Stimulated activated naive CD8-positive, alpha-beta T cell treated with anti-CD3 and anti-CD28 coated beads, Interleukin-15, amount 100 ng/mL, for 72 hours (primary cell): ENCODE results near the gene UROS.

Source experiments
- ATAC-seq: fragments of 150-1000 bp; cut with Tn5 transposase; 2 replicates; pipeline ENCODE4 v1.10.0; 2021; ENCODE audit warnings: mild to moderate bottlenecking, moderate library complexity
- DNase-seq, 2 donors: peaks; one replicate each; pipeline ENCODE4 v3.0.0; 2021 to 2022
- H3K27ac Mint-ChIP-seq, 2 donors: one replicate each; pipeline ENCODE4 v1.8.0; 2022; ENCODE audit warnings: mild to moderate bottlenecking in 2 of 2, mixed read lengths in 2 of 2, moderate library complexity in 2 of 2
- H3K27me3 Mint-ChIP-seq: one replicate; pipeline ENCODE4 v1.8.0; 2022; ENCODE audit warnings: mixed read lengths
- H3K4me1 Mint-ChIP-seq: one replicate; pipeline ENCODE4 v1.8.0; 2022; ENCODE audit warnings: mild to moderate bottlenecking, mixed read lengths
- H3K4me3 Mint-ChIP-seq, 2 donors: one replicate each; pipeline ENCODE4 v1.8.0; 2022; ENCODE audit warnings: mild to moderate bottlenecking in 2 of 2, mixed read lengths in 2 of 2, moderate library complexity in 1 of 2
- H3K9me3 Mint-ChIP-seq, 2 donors: one replicate each; pipeline ENCODE4 v1.8.0; 2022; ENCODE audit warnings: mixed read lengths in 2 of 2

The UROS gene

GRCh38 chr10:125844751-125845221 is 21.7 kb upstream of the UROS start:
- H3K4me3 Mint-ChIP-seq: no peak overlapping the region
- H3K27ac Mint-ChIP-seq: no peak overlapping the region
- H3K9me3 Mint-ChIP-seq: no peaks in the 10 kb centered on the region
- DNase-seq: no peak
- no peak for ATAC-seq
- no peaks in the 10 kb centered on the region for H3K27me3 Mint-ChIP-seq
- no peaks in the 10 kb centered on the region for H3K4me1 Mint-ChIP-seq

- ATAC-seq (no peak), DNase-seq (no peak)
- H3K27me3 Mint-ChIP-seq: no peaks in the 10 kb centered on the region
- H3K4me3 Mint-ChIP-seq: no peak overlapping the region
- no peaks in the 10 kb centered on the region for H3K4me1 Mint-ChIP-seq
- H3K9me3 Mint-ChIP-seq: no peaks in the 10 kb centered on the region
- H3K27ac Mint-ChIP-seq: no peak overlapping the region
Measured at GRCh38 chr10:125843603-125844329, 20.7 kb upstream of the UROS start.

DNA sequence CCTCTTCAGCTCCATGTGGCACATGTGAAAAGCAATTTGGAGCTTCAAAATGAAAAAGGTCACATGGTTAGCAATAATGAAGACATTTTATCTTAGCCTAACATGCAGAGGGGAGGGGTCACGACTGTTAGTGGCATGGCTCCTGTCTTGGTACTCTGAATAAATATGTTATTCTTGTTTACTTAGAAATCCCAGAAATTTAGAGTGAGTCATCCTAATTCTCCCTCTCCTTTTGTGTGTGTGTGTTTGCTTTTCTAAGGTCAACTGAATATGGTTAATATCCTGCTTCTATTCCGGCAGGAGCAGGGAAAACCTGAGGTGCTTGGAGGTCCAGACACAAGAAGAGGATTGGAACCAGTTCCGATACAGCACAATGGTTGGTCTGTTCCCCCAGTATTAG is 17.9 kb upstream of the UROS start:
- Mint-ChIP-seq H3K4me1 (no peaks in the 10 kb centered on the region), H3K9me3 (no peaks in the 10 kb centered on the region), H3K27me3 (no peaks in the 10 kb centered on the region), H3K27ac (no peak overlapping the region), H3K4me3 (no peak overlapping the region)
- DNase-seq: no peak
- no peak for ATAC-seq

DNA sequence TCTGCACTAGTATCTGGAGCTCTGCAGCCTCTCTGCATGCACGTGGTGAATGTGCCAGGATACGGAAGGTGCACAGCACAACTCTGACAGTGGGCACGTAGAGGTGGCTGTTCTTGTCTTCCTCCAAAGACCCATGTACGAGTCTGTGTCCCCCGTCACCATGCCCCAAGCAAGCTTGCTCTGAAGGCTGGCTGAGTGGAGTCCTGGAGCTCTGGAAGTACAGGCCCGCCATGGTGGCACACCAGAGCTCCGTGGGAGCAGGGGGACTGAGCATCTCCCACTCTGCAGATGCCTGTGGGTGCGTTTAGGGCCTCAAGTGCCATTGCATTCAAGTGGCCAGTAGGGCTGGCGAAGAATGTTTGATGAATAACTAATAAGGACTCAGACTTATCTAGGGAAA is 17.3 kb upstream of the UROS start:
- no peak overlapping the region for H3K4me3 Mint-ChIP-seq
- no peak for DNase-seq
- H3K27me3 Mint-ChIP-seq: no peaks in the 10 kb centered on the region
- no peak overlapping the region for H3K27ac Mint-ChIP-seq
- H3K9me3 Mint-ChIP-seq: no peaks in the 10 kb centered on the region
- H3K4me1 Mint-ChIP-seq: no peaks in the 10 kb centered on the region
- ATAC-seq: no peak

DNA sequence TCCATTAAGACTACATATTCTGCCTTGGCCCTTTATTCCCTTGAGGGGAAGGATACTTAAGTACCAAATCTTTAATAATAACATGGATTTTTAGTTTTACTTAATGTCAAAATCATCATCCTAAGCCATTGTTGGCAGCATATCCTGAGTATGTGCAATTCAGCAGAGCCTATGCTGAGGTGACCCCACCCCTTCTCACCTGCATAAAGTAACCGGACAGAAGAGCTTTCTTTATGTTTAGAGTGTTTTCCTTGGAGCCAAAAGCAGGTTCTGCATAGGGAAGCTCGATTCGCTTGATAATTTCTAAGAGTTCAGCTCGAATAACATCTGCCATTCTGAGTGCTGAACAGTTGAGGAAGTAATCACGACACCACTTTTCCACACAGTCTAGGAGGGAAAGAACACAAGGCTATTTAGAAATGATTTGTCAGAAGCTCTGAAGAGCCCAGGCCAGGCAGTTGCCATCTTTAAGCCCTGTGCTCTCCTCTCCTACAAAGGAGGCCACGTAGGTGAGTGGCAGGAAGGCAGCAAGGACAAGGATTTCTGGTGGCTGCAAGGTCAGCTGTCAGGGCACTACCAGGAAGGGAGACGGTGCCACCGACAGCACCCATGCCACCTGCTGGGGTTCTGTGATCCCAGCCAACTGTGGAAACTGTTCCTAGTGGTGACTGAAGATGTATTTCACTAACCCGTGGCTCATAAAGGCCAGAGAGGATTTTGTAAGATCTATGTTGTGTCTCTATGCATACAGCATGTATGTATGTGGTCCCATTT is 15.9 kb upstream of the UROS start:
- DNase-seq: no peak
- no peak overlapping the region for H3K4me3 Mint-ChIP-seq
- H3K27me3 Mint-ChIP-seq: no peaks in the 10 kb centered on the region
- H3K27ac Mint-ChIP-seq: peak overlapping the region in 1 of 2 donors; percentile 6
- no peaks in the 10 kb centered on the region for H3K4me1 Mint-ChIP-seq
- H3K9me3 Mint-ChIP-seq: no peaks in the 10 kb centered on the region
- no peak for ATAC-seq

- no peaks in the 10 kb centered on the region for H3K27me3 Mint-ChIP-seq
- H3K27ac Mint-ChIP-seq: no peak overlapping the region
- DNase-seq (no peak), ATAC-seq (no peak)
- H3K9me3 Mint-ChIP-seq: no peaks in the 10 kb centered on the region
- H3K4me3 Mint-ChIP-seq: no peak overlapping the region
- no peaks in the 10 kb centered on the region for H3K4me1 Mint-ChIP-seq
Measured at GRCh38 chr10:125836746-125837145, 13.7 kb upstream of the UROS start.

DNA sequence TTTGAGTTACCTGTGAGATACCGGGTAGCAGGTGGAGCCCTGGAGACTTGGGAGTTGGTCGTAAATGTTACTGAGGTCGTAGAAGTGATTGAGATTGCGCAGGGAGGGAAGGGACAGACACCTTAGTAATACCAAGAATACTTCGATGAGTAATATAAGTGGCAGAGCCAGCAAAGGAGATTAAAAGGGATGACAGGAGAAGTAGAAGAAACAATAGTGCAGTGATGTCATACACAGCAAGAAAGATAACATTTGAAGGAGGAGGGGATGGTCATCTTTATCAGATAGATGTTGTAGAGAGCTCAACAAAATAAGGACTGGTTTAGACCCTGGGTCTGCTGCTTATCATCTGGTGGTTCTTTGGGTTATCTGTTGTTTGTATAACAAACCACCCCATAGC is 5.3 kb upstream of the UROS start:
- DNase-seq (no peak), ATAC-seq (peak; percentile 28)
- Mint-ChIP-seq H3K27ac (peak overlapping the region in 1 of 2 donors; percentile 46), H3K4me1 (peaks cover 33% of the 10 kb centered on the region), H3K9me3 (no peaks in the 10 kb centered on the region), H3K4me3 (no peak overlapping the region), H3K27me3 (no peaks in the 10 kb centered on the region)

GRCh38 chr10:125827133-125827532 is 4.1 kb upstream of the UROS start:
- peaks cover 34% of the 10 kb centered on the region for H3K4me1 Mint-ChIP-seq
- no peak for ATAC-seq
- no peaks in the 10 kb centered on the region for H3K9me3 Mint-ChIP-seq
- no peak overlapping the region for H3K4me3 Mint-ChIP-seq
- no peak for DNase-seq
- H3K27ac Mint-ChIP-seq: peak overlapping the region in 1 of 2 donors; percentile 47
- H3K27me3 Mint-ChIP-seq: no peaks in the 10 kb centered on the region

- no peak overlapping the region for H3K27ac Mint-ChIP-seq
- no peak for DNase-seq
- no peaks in the 10 kb centered on the region for H3K9me3 Mint-ChIP-seq
- no peak for ATAC-seq
- no peak overlapping the region for H3K4me3 Mint-ChIP-seq
- no peaks in the 10 kb centered on the region for H3K27me3 Mint-ChIP-seq
- peaks cover 52% of the 10 kb centered on the region for H3K4me1 Mint-ChIP-seq
Measured at GRCh38 chr10:125824736-125825135, 1.7 kb upstream of the UROS start.

DNA sequence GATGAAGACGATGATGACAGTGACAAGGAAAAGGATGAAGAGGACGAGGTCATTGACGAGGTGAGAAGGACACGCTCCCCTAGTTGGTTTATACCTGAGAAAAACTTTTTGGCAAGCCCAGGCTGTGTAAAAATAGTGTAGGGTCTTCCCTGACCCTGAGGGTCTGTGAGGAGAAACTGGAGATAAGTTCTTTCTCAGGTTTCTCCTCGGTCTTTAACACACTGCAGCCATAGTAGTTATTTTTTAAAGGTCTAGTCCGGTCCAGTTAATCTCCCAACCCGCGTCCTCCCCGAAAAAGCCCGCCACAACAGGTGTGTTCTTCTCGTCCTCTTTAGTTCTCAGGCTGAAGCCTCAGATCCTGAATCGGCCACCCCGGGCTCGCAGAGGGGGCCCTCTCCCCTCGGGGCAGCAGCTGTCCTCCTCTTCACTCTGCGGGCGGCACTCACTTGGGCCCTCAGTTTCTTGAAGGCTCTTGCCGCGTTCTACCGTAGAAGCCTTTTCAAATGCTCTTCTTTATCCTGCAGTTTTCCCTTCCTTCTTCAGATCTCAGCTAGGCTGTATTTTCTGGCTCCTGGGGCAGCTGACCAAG is 699 bp upstream of the UROS start:
- peak in 1 of 2 donors; percentile 13 for DNase-seq

GRCh38 chr10:125820701-125821100 is 2.4 kb downstream of the UROS start:
- no peak overlapping the region for H3K4me3 Mint-ChIP-seq
- peaks cover 24% of the 10 kb centered on the region for H3K4me1 Mint-ChIP-seq
- ATAC-seq (no peak), DNase-seq (no peak)
- H3K9me3 Mint-ChIP-seq: no peaks in the 10 kb centered on the region
- peak overlapping the region in 1 of 2 donors; percentile 26 for H3K27ac Mint-ChIP-seq
- H3K27me3 Mint-ChIP-seq: no peaks in the 10 kb centered on the region

More for the DNA sequence above, 699 bp upstream of the UROS start:
- no peaks in the 10 kb centered on the region for H3K9me3 Mint-ChIP-seq
- no peak overlapping the region for H3K4me3 Mint-ChIP-seq
- ATAC-seq: peak; percentile 2
- peaks cover 46% of the 10 kb centered on the region for H3K4me1 Mint-ChIP-seq
- H3K27ac Mint-ChIP-seq: no peak overlapping the region
- no peaks in the 10 kb centered on the region for H3K27me3 Mint-ChIP-seq

- no peak overlapping the region for H3K4me3 Mint-ChIP-seq
- H3K27ac Mint-ChIP-seq: no peak overlapping the region
- peaks cover 20% of the 10 kb centered on the region for H3K4me1 Mint-ChIP-seq
- DNase-seq (no peak), ATAC-seq (no peak)
- H3K9me3 Mint-ChIP-seq: no peaks in the 10 kb centered on the region
- no peaks in the 10 kb centered on the region for H3K27me3 Mint-ChIP-seq
Measured at GRCh38 chr10:125817337-125817946, 5.6 kb downstream of the UROS start.

DNA sequence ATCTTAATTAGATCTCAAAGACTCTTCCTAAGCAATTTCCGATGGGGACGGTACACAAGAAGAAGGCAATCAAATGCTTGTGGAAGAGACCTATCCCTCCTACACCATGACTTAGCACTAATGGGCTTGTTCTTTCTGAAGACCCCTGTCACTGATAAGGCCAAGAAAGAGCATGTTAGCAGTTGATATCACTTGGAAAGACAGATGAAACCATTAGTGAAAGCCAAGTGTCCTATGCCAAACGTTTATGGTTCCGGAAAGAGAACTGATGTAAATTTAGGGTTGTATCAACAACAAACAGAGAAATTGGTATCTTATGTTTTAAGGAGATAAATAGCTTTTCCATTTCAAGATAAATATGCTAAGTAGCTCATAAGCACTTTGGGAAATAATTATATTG is 6.5 kb downstream of the UROS start:
- Mint-ChIP-seq H3K27ac (no peak overlapping the region), H3K9me3 (no peaks in the 10 kb centered on the region), H3K4me1 (peaks cover 13% of the 10 kb centered on the region), H3K4me3 (no peak overlapping the region), H3K27me3 (no peaks in the 10 kb centered on the region)
- no peak for ATAC-seq
- DNase-seq: no peak

- ATAC-seq: no peak
- Mint-ChIP-seq H3K9me3 (no peaks in the 10 kb centered on the region), H3K27ac (no peak overlapping the region), H3K27me3 (no peaks in the 10 kb centered on the region), H3K4me3 (no peak overlapping the region), H3K4me1 (peaks cover 5% of the 10 kb centered on the region)
- no peak for DNase-seq
Measured at GRCh38 chr10:125815764-125816163, 7.3 kb downstream of the UROS start.

DNA sequence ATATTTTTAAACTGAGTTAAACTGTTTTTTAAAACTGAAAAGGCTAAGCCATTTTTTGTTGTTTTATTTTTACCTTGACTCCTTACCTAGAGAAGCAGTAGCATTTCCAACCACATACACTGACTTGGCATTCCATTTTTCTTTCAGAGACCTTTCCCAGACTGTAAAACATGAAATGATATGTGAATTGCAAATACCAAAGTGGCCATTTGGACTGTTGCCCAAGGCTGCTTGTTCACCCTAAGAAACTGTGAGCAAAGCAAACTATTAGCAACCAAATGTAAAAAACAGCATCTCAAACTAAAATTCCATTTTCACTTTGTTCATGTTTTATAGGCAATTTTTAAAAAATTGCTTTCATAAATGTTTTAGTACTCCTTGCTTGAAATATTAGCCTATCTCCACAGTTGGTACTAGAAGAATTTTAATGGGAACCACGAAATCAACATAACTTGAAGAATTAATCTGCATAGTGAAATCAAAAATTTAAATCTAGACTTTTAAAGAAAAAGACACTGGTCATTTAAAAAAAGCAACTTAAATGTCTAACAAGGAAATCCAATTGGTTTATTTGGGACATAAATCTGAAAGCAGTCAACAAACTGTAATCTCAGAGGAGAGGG is 10.8 kb downstream of the UROS start:
- no peak for DNase-seq
- H3K4me3 Mint-ChIP-seq: no peak overlapping the region

More for the DNA sequence above, 10.8 kb downstream of the UROS start:
- Mint-ChIP-seq H3K27me3 (no peaks in the 10 kb centered on the region), H3K4me1 (no peaks in the 10 kb centered on the region), H3K27ac (no peak overlapping the region), H3K9me3 (no peaks in the 10 kb centered on the region)
- ATAC-seq: no peak
